ENCODE results near the gene PHF21B. TPM values are rescaled to one million over a fixed set of nuclear protein-coding genes. Genes with fewer than 3 reads are reported as not detected.

The PHF21B gene
- total RNA-seq, 3 donors from 2014 or later (not counting 1 experiment from before 2014, with no cell fraction given): not detected

GRCh38 chr22:44999687-45000086, 10.1 kb downstream of the PHF21B start:
- TF ChIP-seq CTCF (IDR thresholded peaks at IDR 0.05): no peak
- peaks cover 37 to 50% of the 10 kb centered on the region in 2 donors for H3K27me3 Mint-ChIP-seq (ENCODE audit: low read depth in 2 of 2)
- H3K4me3 ChIP-seq (ENCODE audit: low read length): no peak overlapping the region
- no peaks in the 10 kb centered on the region for H3K36me3 Mint-ChIP-seq
- intact Hi-C loops (cut with micrococcal nuclease): no loop called here
- H3K9me3 ChIP-seq (ENCODE audit: control insufficient read depth, insufficient read depth, low read length): no peaks in the 10 kb centered on the region
- no peaks in the 10 kb centered on the region for H3K9me3 Mint-ChIP-seq
- no peak overlapping the region for H3K27ac ChIP-seq (ENCODE audit: low read length)
- no peaks in the 10 kb centered on the region for H3K4me1 Mint-ChIP-seq
- H3K4me1 ChIP-seq (ENCODE audit: control insufficient read depth, insufficient read depth, low read length): no peaks in the 10 kb centered on the region
- peaks cover 2% of the 10 kb centered on the region for H3K27me3 ChIP-seq (ENCODE audit: control insufficient read depth, insufficient read depth, low read length)
- WGBS (ENCODE audit: insufficient coverage): 79% methylated on average over 13 of the region's 13 CpGs
- ATAC-seq (no peak), DNase-seq (no peak)
- H3K27ac Mint-ChIP-seq: no peak overlapping the region
- no peak overlapping the region for H3K4me3 Mint-ChIP-seq
- H3K36me3 ChIP-seq (ENCODE audit: control insufficient read depth, insufficient read depth, low read length): no peaks in the 10 kb centered on the region

- no peak overlapping the region for H3K4me3 ChIP-seq (ENCODE audit: low read length)
- no peaks in the 10 kb centered on the region for H3K9me3 ChIP-seq (ENCODE audit: control insufficient read depth, insufficient read depth, low read length)
- no peaks in the 10 kb centered on the region for H3K36me3 ChIP-seq (ENCODE audit: control insufficient read depth, insufficient read depth, low read length)
- ATAC-seq: no peak
- Mint-ChIP-seq H3K27ac (no peak overlapping the region), H3K27me3 (ENCODE audit: low read depth in 2 of 2) (peaks cover 33 to 45% of the 10 kb centered on the region in 2 donors), H3K36me3 (no peaks in the 10 kb centered on the region), H3K4me1 (no peaks in the 10 kb centered on the region), H3K9me3 (no peaks in the 10 kb centered on the region), H3K4me3 (no peak overlapping the region)
- no peaks in the 10 kb centered on the region for H3K4me1 ChIP-seq (ENCODE audit: control insufficient read depth, insufficient read depth, low read length)
- intact Hi-C loops (cut with micrococcal nuclease): no loop called here
- TF ChIP-seq CTCF (IDR thresholded peaks at IDR 0.05): no peak
- no peak overlapping the region for H3K27ac ChIP-seq (ENCODE audit: low read length)
- DNase-seq: no peak
- no peaks in the 10 kb centered on the region for H3K27me3 ChIP-seq (ENCODE audit: control insufficient read depth, insufficient read depth, low read length)
- 89% methylated on average over 14 of the region's 15 CpGs for WGBS (ENCODE audit: insufficient coverage)
Measured at GRCh38 chr22:44999231-44999630, 10.6 kb downstream of the PHF21B start.

GRCh38 chr22:44998296-44998695, 11.5 kb downstream of the PHF21B start:
- Histone ChIP-seq H3K9me3 (ENCODE audit: control insufficient read depth, insufficient read depth, low read length) (no peaks in the 10 kb centered on the region), H3K4me1 (ENCODE audit: control insufficient read depth, insufficient read depth, low read length) (no peaks in the 10 kb centered on the region), H3K4me3 (ENCODE audit: low read length) (no peak overlapping the region), H3K27me3 (ENCODE audit: control insufficient read depth, insufficient read depth, low read length) (no peaks in the 10 kb centered on the region), H3K27ac (ENCODE audit: low read length) (no peak overlapping the region), H3K36me3 (ENCODE audit: control insufficient read depth, insufficient read depth, low read length) (no peaks in the 10 kb centered on the region)
- H3K4me1 Mint-ChIP-seq: no peaks in the 10 kb centered on the region
- H3K4me3 Mint-ChIP-seq: no peak overlapping the region
- no peaks in the 10 kb centered on the region for H3K36me3 Mint-ChIP-seq
- ATAC-seq (no peak), DNase-seq (no peak)
- no peak for TF ChIP-seq CTCF (IDR thresholded peaks at IDR 0.05)
- WGBS (ENCODE audit: insufficient coverage): 83% methylated on average over 10 of the region's 11 CpGs
- peaks cover 24 to 36% of the 10 kb centered on the region in 2 donors for H3K27me3 Mint-ChIP-seq (ENCODE audit: low read depth in 2 of 2)
- H3K27ac Mint-ChIP-seq: no peak overlapping the region
- H3K9me3 Mint-ChIP-seq: no peaks in the 10 kb centered on the region
- intact Hi-C loops (cut with micrococcal nuclease): no loop called here

- Histone ChIP-seq H3K27ac (ENCODE audit: low read length) (no peak overlapping the region), H3K36me3 (ENCODE audit: control insufficient read depth, insufficient read depth, low read length) (no peaks in the 10 kb centered on the region), H3K9me3 (ENCODE audit: control insufficient read depth, insufficient read depth, low read length) (no peaks in the 10 kb centered on the region), H3K27me3 (ENCODE audit: control insufficient read depth, insufficient read depth, low read length) (no peaks in the 10 kb centered on the region), H3K4me3 (ENCODE audit: low read length) (no peak overlapping the region), H3K4me1 (ENCODE audit: control insufficient read depth, insufficient read depth, low read length) (no peaks in the 10 kb centered on the region)
- intact Hi-C loops (cut with micrococcal nuclease): no loop called here
- 82% methylated on average over 9 of the region's 9 CpGs for WGBS (ENCODE audit: insufficient coverage)
- H3K27ac Mint-ChIP-seq: no peak overlapping the region
- no peak for DNase-seq
- no peaks in the 10 kb centered on the region for H3K4me1 Mint-ChIP-seq
- ATAC-seq: no peak
- TF ChIP-seq CTCF (IDR thresholded peaks at IDR 0.05): no peak
- no peaks in the 10 kb centered on the region for H3K9me3 Mint-ChIP-seq
- H3K36me3 Mint-ChIP-seq: no peaks in the 10 kb centered on the region
- H3K4me3 Mint-ChIP-seq: no peak overlapping the region
- peaks cover 14 to 24% of the 10 kb centered on the region in 2 donors for H3K27me3 Mint-ChIP-seq (ENCODE audit: low read depth in 2 of 2)
Measured at GRCh38 chr22:44997060-44997459, 12.7 kb downstream of the PHF21B start.

All from natural killer cell (primary cell).